Measurements from ENCODE around the gene ST6GAL2. TPM values are rescaled to one million over a fixed set of nuclear protein-coding genes. Genes with fewer than 3 reads are reported as not detected.

ST6GAL2 gene
- total RNA-seq, 1 donor from 2014 or later, result 10.9 TPM

- Mint-ChIP-seq H3K27me3 (ENCODE audit: unreplicated experiment) (no peaks in the 10 kb centered on the region), H3K27ac (ENCODE audit: unreplicated experiment) (no peak overlapping the region), H3K4me1 (ENCODE audit: unreplicated experiment) (peaks cover 19% of the 10 kb centered on the region), H3K4me3 (ENCODE audit: unreplicated experiment) (no peak overlapping the region), H3K36me3 (ENCODE audit: low read depth, unreplicated experiment) (no peaks in the 10 kb centered on the region), H3K9me3 (ENCODE audit: unreplicated experiment) (no peaks in the 10 kb centered on the region)
- TF ChIP-seq CTCF (IDR thresholded peaks at IDR 0.05; ENCODE audit: unreplicated experiment), result no peak
- DNase-seq (ENCODE audit: low spot score), result no peak
Measured at GRCh38 chr2:106845716-106846115, 40.3 kb downstream of the ST6GAL2 start.

- DNase-seq (ENCODE audit: low spot score), result no peak
- Mint-ChIP-seq H3K27ac (ENCODE audit: unreplicated experiment) (no peak overlapping the region), H3K36me3 (ENCODE audit: low read depth, unreplicated experiment) (no peaks in the 10 kb centered on the region), H3K9me3 (ENCODE audit: unreplicated experiment) (no peaks in the 10 kb centered on the region), H3K27me3 (ENCODE audit: unreplicated experiment) (peaks cover 2% of the 10 kb centered on the region), H3K4me3 (ENCODE audit: unreplicated experiment) (no peak overlapping the region), H3K4me1 (ENCODE audit: unreplicated experiment) (peaks cover 11% of the 10 kb centered on the region)
- no peak for TF ChIP-seq CTCF (IDR thresholded peaks at IDR 0.05; ENCODE audit: unreplicated experiment)
Measured at GRCh38 chr2:106843910-106844250, 42.1 kb downstream of the ST6GAL2 start.

GRCh38 chr2:106843001-106843909 is 42.7 kb downstream of the ST6GAL2 start:
- Mint-ChIP-seq H3K27ac (ENCODE audit: unreplicated experiment) (no peak overlapping the region), H3K36me3 (ENCODE audit: low read depth, unreplicated experiment) (no peaks in the 10 kb centered on the region), H3K27me3 (ENCODE audit: unreplicated experiment) (peaks cover 4% of the 10 kb centered on the region), H3K4me1 (ENCODE audit: unreplicated experiment) (peaks cover 8% of the 10 kb centered on the region), H3K4me3 (ENCODE audit: unreplicated experiment) (no peak overlapping the region), H3K9me3 (ENCODE audit: unreplicated experiment) (no peaks in the 10 kb centered on the region)
- no peak for DNase-seq (ENCODE audit: low spot score)
- no peak for TF ChIP-seq CTCF (IDR thresholded peaks at IDR 0.05; ENCODE audit: unreplicated experiment)

- Mint-ChIP-seq H3K27ac (ENCODE audit: unreplicated experiment) (no peak overlapping the region), H3K4me3 (ENCODE audit: unreplicated experiment) (no peak overlapping the region), H3K4me1 (ENCODE audit: unreplicated experiment) (peaks cover 4% of the 10 kb centered on the region), H3K36me3 (ENCODE audit: low read depth, unreplicated experiment) (no peaks in the 10 kb centered on the region), H3K27me3 (ENCODE audit: unreplicated experiment) (peaks cover 5% of the 10 kb centered on the region), H3K9me3 (ENCODE audit: unreplicated experiment) (no peaks in the 10 kb centered on the region)
- no peak for DNase-seq (ENCODE audit: low spot score)
- no peak for TF ChIP-seq CTCF (IDR thresholded peaks at IDR 0.05; ENCODE audit: unreplicated experiment)
Measured at GRCh38 chr2:106841886-106842645, 43.9 kb downstream of the ST6GAL2 start.

- H3K4me1 Mint-ChIP-seq (ENCODE audit: unreplicated experiment), result peaks cover 4% of the 10 kb centered on the region
- H3K4me3 Mint-ChIP-seq (ENCODE audit: unreplicated experiment), result no peak overlapping the region
- TF ChIP-seq CTCF (IDR thresholded peaks at IDR 0.05; ENCODE audit: unreplicated experiment), result no peak
- H3K27me3 Mint-ChIP-seq (ENCODE audit: unreplicated experiment), result peaks cover 5% of the 10 kb centered on the region
- DNase-seq (ENCODE audit: low spot score), result no peak
- no peak overlapping the region for H3K27ac Mint-ChIP-seq (ENCODE audit: unreplicated experiment)
- H3K36me3 Mint-ChIP-seq (ENCODE audit: low read depth, unreplicated experiment), result no peaks in the 10 kb centered on the region
- no peaks in the 10 kb centered on the region for H3K9me3 Mint-ChIP-seq (ENCODE audit: unreplicated experiment)
Measured at GRCh38 chr2:106840818-106841217, 45.1 kb downstream of the ST6GAL2 start.
